Activated CD4-positive, alpha-beta memory T cell treated with anti-CD3 and anti-CD28 coated beads for 36 hours (primary cell): ENCODE data around the gene RGS3. TPM values are rescaled to one million over a fixed set of nuclear protein-coding genes. Genes with fewer than 3 reads are reported as not detected.

Experiments used
- CTCF ChIA-PET: fragments of 350-600 bp; sonication (Branson Sonifier 250); formaldehyde crosslinking; loops from one replicate; lab custom pipeline; 2021; ENCODE audit warnings: antibody characterized with exemption, inconsistent platforms; lab: Charles Lee
- POLR2A ChIA-PET: fragments of 350-600 bp; sonication (Branson Sonifier 250); formaldehyde crosslinking; loops from one replicate; lab custom pipeline; 2021; ENCODE audit warnings: antibody characterized with exemption; lab: Charles Lee
- DNase-seq: peaks from one replicate; pipeline ENCODE4 v3.0.0-alpha.2; 2020
- H3K27ac Mint-ChIP-seq: one replicate; pipeline ENCODE4 v1.8.0; 2021; ENCODE audit warnings: mixed read lengths
- H3K27me3 Mint-ChIP-seq: one replicate; pipeline ENCODE4 v1.8.0; 2021; ENCODE audit warnings: mixed read lengths
- H3K36me3 Mint-ChIP-seq: one replicate; pipeline ENCODE4 v1.8.0; 2021; ENCODE audit warnings: mixed read lengths
- H3K4me1 Mint-ChIP-seq: one replicate; pipeline ENCODE4 v1.8.0; 2021; ENCODE audit warnings: low read depth, mixed read lengths
- H3K4me3 Mint-ChIP-seq: one replicate; pipeline ENCODE4 v1.8.0; 2021; ENCODE audit warnings: mild to moderate bottlenecking, mixed read lengths
- H3K9me3 Mint-ChIP-seq: one replicate; pipeline ENCODE4 v1.8.0; 2021; ENCODE audit warnings: mixed read lengths
- intact Hi-C: fragments of 100-400 bp; cut with micrococcal nuclease; formaldehyde crosslinking; loops from one replicate; pipeline ENCODE4 v1.15.1; 2023
- total RNA-seq, 2 experiments: library from RNA; stranded (reverse); gene quantifications; one replicate each; pipeline ENCODE4 v1.2.3, GENCODE V29; 2021

RGS3 gene
- total RNA-seq, 2 experiments from 2014 or later = 54.4 to 57.7 TPM

- CTCF ChIA-PET = interaction anchor here (0.9 to 2.3 kb wide), 2 partner anchors 67 to 75 kb away, joined by 3 to 6 read pairs; no protein-coding TSS in a partner anchor
- POLR2A ChIA-PET = interaction anchor here (0.6 kb wide), 1 partner anchor 65 kb away, joined by 3 read pairs; no protein-coding TSS in a partner anchor
- H3K27me3 Mint-ChIP-seq = peaks cover 2% of the 10 kb centered on the region
- intact Hi-C loops = loop anchor here (5.0 to 10.0 kb wide), 4 partner anchors 57 to 240 kb away; partner anchors contain the start of genes BSPRY, CDC26, PRPF4 and WDR31
- no peak for DNase-seq
- no peak overlapping the region for H3K27ac Mint-ChIP-seq
- peaks cover 74% of the 10 kb centered on the region for H3K4me1 Mint-ChIP-seq
- H3K9me3 Mint-ChIP-seq = no peaks in the 10 kb centered on the region
- no peak overlapping the region for H3K4me3 Mint-ChIP-seq
- H3K36me3 Mint-ChIP-seq = peaks cover 9% of the 10 kb centered on the region
These were observed 51.2 kb downstream of the RGS3 start for GRCh38 chr9:113514748-113515147.

- H3K36me3 Mint-ChIP-seq = peaks cover 11% of the 10 kb centered on the region
- intact Hi-C loops = loop anchor here (5.0 to 10.0 kb wide), 3 partner anchors 59 to 241 kb away; partner anchors contain the start of genes BSPRY, CDC26, PRPF4 and WDR31
- peaks cover 80% of the 10 kb centered on the region for H3K4me1 Mint-ChIP-seq
- H3K27me3 Mint-ChIP-seq = peaks cover 2% of the 10 kb centered on the region
- ChIA-PET CTCF (interaction anchor here (4.3 kb wide), 1 partner anchor 141 kb away, joined by 37 read pairs; no protein-coding TSS in a partner anchor), POLR2A (no interaction called here)
- H3K27ac Mint-ChIP-seq = no peak overlapping the region
- no peaks in the 10 kb centered on the region for H3K9me3 Mint-ChIP-seq
- DNase-seq = no peak
- no peak overlapping the region for H3K4me3 Mint-ChIP-seq
These were observed 52.3 kb downstream of the RGS3 start for GRCh38 chr9:113515862-113516261.

DNA sequence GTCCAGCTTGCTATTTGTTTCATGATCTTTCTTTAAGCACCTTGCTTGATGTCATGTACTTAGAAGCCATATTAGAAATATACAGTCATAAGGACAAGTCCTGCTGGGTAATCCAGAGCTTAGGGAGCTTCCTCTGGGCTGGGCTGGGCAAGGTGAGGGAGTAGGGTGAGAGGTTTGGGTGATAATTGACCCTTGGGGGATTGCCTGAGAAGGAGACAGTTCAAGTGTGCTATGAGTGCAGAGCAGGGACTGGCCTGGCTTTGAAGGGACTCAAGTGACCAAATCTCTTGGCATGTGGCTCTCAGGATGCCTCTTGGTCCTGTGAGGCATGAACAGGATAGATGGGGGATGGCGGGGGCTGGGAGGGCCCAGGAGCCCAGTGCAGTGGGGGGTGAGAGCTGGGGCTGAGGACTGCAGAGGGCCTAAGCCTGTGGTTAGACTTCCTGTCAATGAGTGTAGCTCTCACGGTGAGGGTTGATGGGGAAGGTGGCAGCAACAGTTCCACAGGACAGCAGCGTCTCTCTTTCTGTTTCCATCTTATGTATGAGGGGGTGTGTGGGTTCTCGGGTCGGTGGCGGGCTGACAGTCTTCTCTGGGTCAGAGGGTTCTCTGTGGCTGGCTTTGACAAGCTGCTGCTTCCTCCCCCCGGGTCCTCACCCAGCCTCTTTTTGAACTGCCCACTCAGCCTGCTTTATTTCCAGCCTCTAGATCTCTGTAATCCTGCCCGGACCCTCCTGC, 53.5 kb downstream of the RGS3 start:
- peak; percentile 91 for DNase-seq
- peaks cover 13% of the 10 kb centered on the region for H3K36me3 Mint-ChIP-seq
- ChIA-PET CTCF (interaction anchor here (1.0 to 4.3 kb wide), 8 partner anchors 62 to 243 kb away, joined by 3 to 37 read pairs (median 7); partner anchors contain the start of genes ALAD, CDC26 and PRPF4), POLR2A (interaction anchor here (1.0 to 2.9 kb wide), 11 partner anchors 9 to 241 kb away, joined by 3 to 17 read pairs (median 4); partner anchors contain the start of genes C9orf43, CDC26, POLE3 and PRPF4)
- intact Hi-C loops = loop anchor here (1.0 to 10.0 kb wide), 8 partner anchors 31 to 242 kb away; partner anchors contain the start of genes BSPRY, C9orf43, CDC26 and POLE3
- peak overlapping the region; percentile 84 for H3K27ac Mint-ChIP-seq
- peak overlapping the region; percentile 85 for H3K4me3 Mint-ChIP-seq
- peaks cover 2% of the 10 kb centered on the region for H3K27me3 Mint-ChIP-seq
- no peaks in the 10 kb centered on the region for H3K9me3 Mint-ChIP-seq
- H3K4me1 Mint-ChIP-seq = peaks cover 78% of the 10 kb centered on the region

- intact Hi-C loops = loop anchor here (1.0 to 10.0 kb wide), 4 partner anchors 8 to 245 kb away; partner anchors contain the start of genes BSPRY, CDC26, PRPF4 and WDR31
- ChIA-PET POLR2A (interaction anchor here (1.0 kb wide), 1 partner anchor 63 kb away, joined by 3 read pairs; no protein-coding TSS in a partner anchor), CTCF (interaction anchor here (1.9 to 4.3 kb wide), 4 partner anchors 60 to 137 kb away, joined by 8 to 37 read pairs (median 18); no protein-coding TSS in a partner anchor)
- DNase-seq = no peak
- peaks cover 27% of the 10 kb centered on the region for H3K36me3 Mint-ChIP-seq
- H3K9me3 Mint-ChIP-seq = no peaks in the 10 kb centered on the region
- no peaks in the 10 kb centered on the region for H3K27me3 Mint-ChIP-seq
- H3K27ac Mint-ChIP-seq = peak overlapping the region; percentile 64
- H3K4me1 Mint-ChIP-seq = peaks cover 78% of the 10 kb centered on the region
- H3K4me3 Mint-ChIP-seq = peak overlapping the region; percentile 85
These were observed 56.0 kb downstream of the RGS3 start for GRCh38 chr9:113519426-113520108.

GRCh38 chr9:113520109-113520642, 56.6 kb downstream of the RGS3 start:
- Mint-ChIP-seq H3K36me3 (peaks cover 30% of the 10 kb centered on the region), H3K27ac (peak overlapping the region; percentile 64), H3K4me1 (peaks cover 77% of the 10 kb centered on the region), H3K9me3 (no peaks in the 10 kb centered on the region), H3K4me3 (peak overlapping the region; percentile 85), H3K27me3 (no peaks in the 10 kb centered on the region)
- ChIA-PET POLR2A (interaction anchor here (1.0 kb wide), 2 partner anchors 59 to 62 kb away, joined by 3 to 4 read pairs; no protein-coding TSS in a partner anchor), CTCF (interaction anchor here (1.4 to 4.3 kb wide), 3 partner anchors 69 to 136 kb away, joined by 4 to 37 read pairs (median 15); no protein-coding TSS in a partner anchor)
- DNase-seq = peak; percentile 75
- intact Hi-C loops = loop anchor here (1.0 kb wide), 1 partner anchor 9 kb away; no protein-coding TSS in a partner anchor

- no peak for DNase-seq
- H3K27me3 Mint-ChIP-seq = no peaks in the 10 kb centered on the region
- ChIA-PET POLR2A (no interaction called here), CTCF (interaction anchor here (1.1 to 1.5 kb wide), 8 partner anchors 35 to 136 kb away, joined by 3 to 4 read pairs (median 3); no protein-coding TSS in a partner anchor)
- no peak overlapping the region for H3K27ac Mint-ChIP-seq
- no peak overlapping the region for H3K4me3 Mint-ChIP-seq
- peaks cover 74% of the 10 kb centered on the region for H3K4me1 Mint-ChIP-seq
- H3K36me3 Mint-ChIP-seq = peaks cover 36% of the 10 kb centered on the region
- intact Hi-C loops = no loop called here
- no peaks in the 10 kb centered on the region for H3K9me3 Mint-ChIP-seq
These were observed 58.2 kb downstream of the RGS3 start for GRCh38 chr9:113521693-113522255.

GRCh38 chr9:113522419-113522818, 58.9 kb downstream of the RGS3 start:
- Mint-ChIP-seq H3K4me1 (peaks cover 67% of the 10 kb centered on the region), H3K9me3 (no peaks in the 10 kb centered on the region), H3K4me3 (peak overlapping the region; percentile 16), H3K36me3 (peaks cover 37% of the 10 kb centered on the region), H3K27ac (no peak overlapping the region), H3K27me3 (no peaks in the 10 kb centered on the region)
- CTCF ChIA-PET = interaction anchor here (1.2 to 2.3 kb wide), 9 partner anchors 10 to 136 kb away, joined by 3 to 12 read pairs (median 4); no protein-coding TSS in a partner anchor
- intact Hi-C loops = no loop called here
- POLR2A ChIA-PET = interaction anchor here (2.3 to 3.1 kb wide), 2 partner anchors 10 to 56 kb away, joined by 14 to 24 read pairs; no protein-coding TSS in a partner anchor
- DNase-seq = no peak

DNA sequence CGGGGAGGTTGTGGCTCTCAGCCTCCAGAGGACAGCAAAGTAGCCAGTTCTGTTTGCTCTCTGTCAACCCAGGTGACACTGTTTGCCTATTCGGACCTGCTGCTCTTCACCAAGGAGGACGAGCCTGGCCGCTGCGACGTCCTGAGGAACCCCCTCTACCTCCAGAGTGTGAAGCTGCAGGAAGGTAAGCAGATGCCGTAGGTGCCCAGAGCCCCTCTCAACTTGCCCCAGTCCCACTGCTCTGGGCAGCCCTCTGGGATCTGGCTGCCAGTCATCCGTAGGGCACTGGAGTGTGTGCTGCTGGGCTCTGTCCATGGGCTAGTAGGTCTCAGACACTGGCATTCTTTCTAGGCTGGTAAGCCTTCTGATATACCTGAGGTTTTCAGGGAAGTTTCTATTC, 59.3 kb downstream of the RGS3 start:
- Mint-ChIP-seq H3K27me3 (no peaks in the 10 kb centered on the region), H3K9me3 (no peaks in the 10 kb centered on the region), H3K36me3 (peaks cover 36% of the 10 kb centered on the region), H3K4me1 (peaks cover 67% of the 10 kb centered on the region), H3K27ac (no peak overlapping the region), H3K4me3 (peak overlapping the region; percentile 25)
- intact Hi-C loops = no loop called here
- POLR2A ChIA-PET = interaction anchor here (2.3 to 3.1 kb wide), 2 partner anchors 10 to 56 kb away, joined by 14 to 24 read pairs; no protein-coding TSS in a partner anchor
- CTCF ChIA-PET = interaction anchor here (1.3 to 2.3 kb wide), 6 partner anchors 10 to 77 kb away, joined by 3 to 12 read pairs (median 8); no protein-coding TSS in a partner anchor
- no peak for DNase-seq

- H3K27ac Mint-ChIP-seq = peak overlapping the region; percentile 53
- intact Hi-C loops = no loop called here
- H3K27me3 Mint-ChIP-seq = no peaks in the 10 kb centered on the region
- H3K4me1 Mint-ChIP-seq = peaks cover 61% of the 10 kb centered on the region
- ChIA-PET CTCF (interaction anchor here (0.9 to 2.3 kb wide), 7 partner anchors 10 to 131 kb away, joined by 3 to 12 read pairs (median 8); no protein-coding TSS in a partner anchor), POLR2A (interaction anchor here (0.8 to 3.1 kb wide), 3 partner anchors 11 to 113 kb away, joined by 3 to 24 read pairs (median 14); partner anchors contain the start of genes C9orf43 and POLE3)
- DNase-seq = peak; percentile 80
- H3K9me3 Mint-ChIP-seq = no peaks in the 10 kb centered on the region
- H3K36me3 Mint-ChIP-seq = peaks cover 33% of the 10 kb centered on the region
- peak overlapping the region; percentile 27 for H3K4me3 Mint-ChIP-seq
These were observed 60.1 kb downstream of the RGS3 start for GRCh38 chr9:113523421-113524141.

DNA sequence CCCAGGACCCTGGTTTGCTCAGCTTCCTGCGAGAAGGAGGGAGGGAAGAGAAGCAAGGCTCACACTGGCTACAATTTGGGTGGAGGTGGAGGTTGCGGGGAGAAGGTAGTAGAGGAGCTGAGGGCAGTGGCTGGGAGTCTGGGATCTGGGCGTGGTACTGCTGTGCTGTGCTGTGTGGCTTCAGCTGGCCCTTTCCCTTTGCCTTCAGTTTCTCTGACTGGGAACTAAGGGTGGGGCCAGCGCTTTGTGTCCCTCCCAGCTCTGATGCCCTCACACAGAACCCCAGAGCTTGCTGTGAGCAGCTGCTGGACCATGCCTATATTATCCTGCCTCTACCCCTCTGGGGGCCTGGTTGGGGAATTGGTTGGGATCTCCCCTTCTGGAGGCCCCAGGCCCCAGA, 60.9 kb downstream of the RGS3 start:
- ChIA-PET POLR2A (interaction anchor here (0.6 to 3.1 kb wide), 3 partner anchors 12 to 60 kb away, joined by 3 to 24 read pairs (median 14); no protein-coding TSS in a partner anchor), CTCF (interaction anchor here (1.1 to 2.3 kb wide), 6 partner anchors 9 to 130 kb away, joined by 3 to 12 read pairs (median 8); no protein-coding TSS in a partner anchor)
- Mint-ChIP-seq H3K27me3 (no peaks in the 10 kb centered on the region), H3K27ac (no peak overlapping the region), H3K36me3 (peaks cover 33% of the 10 kb centered on the region), H3K4me1 (peaks cover 52% of the 10 kb centered on the region), H3K4me3 (no peak overlapping the region), H3K9me3 (no peaks in the 10 kb centered on the region)
- intact Hi-C loops = no loop called here
- no peak for DNase-seq
